ENCODE results near the gene OSBPL9. TPM values are rescaled to one million over a fixed set of nuclear protein-coding genes. Genes with fewer than 3 reads are reported as not detected.

OSBPL9 gene
- total and polyA plus RNA-seq, 2 donors (not counting 1 experiment from before 2014, with no cell fraction given): 23.1 to 59.6 TPM

DNA sequence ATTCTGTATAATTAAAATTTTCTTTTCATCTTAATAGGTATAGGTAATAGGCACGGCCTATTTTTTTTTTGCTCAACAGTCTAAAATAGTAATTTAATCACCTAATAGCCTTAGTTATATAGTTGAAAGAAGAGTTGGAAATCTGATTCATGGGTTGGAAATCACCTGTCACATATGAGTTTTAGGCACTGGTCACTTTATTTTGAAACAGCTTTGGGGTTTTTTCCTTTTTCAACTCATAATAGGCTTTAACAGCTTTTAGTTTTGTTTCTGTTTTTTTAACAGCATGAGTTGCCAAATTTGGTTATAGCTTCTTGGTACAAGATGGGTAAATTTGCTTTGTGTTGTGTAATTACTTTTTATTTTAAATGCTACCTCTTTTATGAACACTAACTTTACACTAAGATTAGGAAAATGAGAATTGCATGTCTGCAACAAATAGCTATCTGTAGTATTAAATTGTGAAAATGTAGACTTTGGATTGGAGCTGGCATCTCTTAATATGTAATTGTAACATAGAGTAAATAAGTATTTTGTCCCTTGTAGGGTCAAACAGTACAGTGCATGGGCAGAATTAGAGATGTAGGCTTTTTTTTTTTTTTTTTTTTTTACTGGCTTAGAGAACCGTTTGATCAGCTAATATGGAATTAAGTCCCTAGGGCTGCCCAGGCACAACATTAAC, 109.8 kb downstream of the OSBPL9 start:
- ChIA-PET POLR2A (interaction anchor here (0.6 kb wide), 1 partner anchor 157 kb away, joined by 5 read pairs; no protein-coding TSS in a partner anchor), CTCF (interaction anchor here (0.5 to 1.1 kb wide), 3 partner anchors 12 to 117 kb away, joined by 3 to 5 read pairs (median 3); no protein-coding TSS in a partner anchor)
- Histone ChIP-seq H3K27ac (ENCODE audit: low read length in 2 of 2) (no peak overlapping the region), H3K36me3 (replicated peaks in 1 of 2; ENCODE audit: control extremely low read depth in 1 of 2, control insufficient read depth in 1 of 2, extremely low read depth in 1 of 2, insufficient read depth in 2 of 2, low read length in 1 of 2) (no peaks in the 10 kb centered on the region), H3K27me3 (replicated peaks in 1 of 4; ENCODE audit: control extremely low read depth in 1 of 4, control insufficient read depth in 3 of 4, insufficient read depth in 4 of 4, low read length in 3 of 4) (no peaks in the 10 kb centered on the region), H3K79me2 (ENCODE audit: control insufficient read depth, insufficient read depth, low read length) (peaks cover 69% of the 10 kb centered on the region), H3K9me3 (ENCODE audit: control extremely low read depth in 1 of 3, control insufficient read depth in 2 of 3, insufficient read depth in 1 of 3, low read length in 2 of 3) (no peaks in the 10 kb centered on the region), H4K20me1 (ENCODE audit: control insufficient read depth, insufficient read depth, low read length, poor library complexity, severe bottlenecking) (no peaks in the 10 kb centered on the region), H3K9ac (ENCODE audit: low read length) (no peak overlapping the region), H3K4me2 (replicated peaks; ENCODE audit: low read depth, low read length, poor library complexity, severe bottlenecking) (no peak overlapping the region), H3K4me1 (ENCODE audit: control insufficient read depth in 2 of 2, insufficient read depth in 2 of 2, low read length in 2 of 2) (peaks cover 13 to 20% of the 10 kb centered on the region in 2 donors), H2AFZ (ENCODE audit: insufficient read depth, low read depth, low read length, poor library complexity, severe bottlenecking) (no peak overlapping the region), H3K4me3 (ENCODE audit: control extremely low read depth in 1 of 5, extremely low read depth in 1 of 5, insufficient read depth in 1 of 5, low read depth in 2 of 5, low read length in 4 of 5) (no peak overlapping the region)
- Mint-ChIP-seq H3K4me3 (no peak overlapping the region), H3K9me3 (ENCODE audit: insufficient read depth) (no peaks in the 10 kb centered on the region), H3K27ac (no peak overlapping the region), H3K4me1 (peaks cover 27% of the 10 kb centered on the region), H3K27me3 (no peaks in the 10 kb centered on the region)
- WGBS (ENCODE audit: insufficient coverage): no CpG with 5 or more reads among the region's 2 CpGs
- DNase-seq: no peak
- intact Hi-C loops (cut with micrococcal nuclease): no loop called here
- ATAC-seq (ENCODE audit: low read depth): no peak
- TF ChIP-seq EZH2 (IDR thresholded peaks at IDR 0.05; ENCODE audit: borderline replicate concordance, insufficient read depth, low read depth, low read length, poor library complexity, severe bottlenecking): no peak
- TF ChIP-seq, protein P1, sequence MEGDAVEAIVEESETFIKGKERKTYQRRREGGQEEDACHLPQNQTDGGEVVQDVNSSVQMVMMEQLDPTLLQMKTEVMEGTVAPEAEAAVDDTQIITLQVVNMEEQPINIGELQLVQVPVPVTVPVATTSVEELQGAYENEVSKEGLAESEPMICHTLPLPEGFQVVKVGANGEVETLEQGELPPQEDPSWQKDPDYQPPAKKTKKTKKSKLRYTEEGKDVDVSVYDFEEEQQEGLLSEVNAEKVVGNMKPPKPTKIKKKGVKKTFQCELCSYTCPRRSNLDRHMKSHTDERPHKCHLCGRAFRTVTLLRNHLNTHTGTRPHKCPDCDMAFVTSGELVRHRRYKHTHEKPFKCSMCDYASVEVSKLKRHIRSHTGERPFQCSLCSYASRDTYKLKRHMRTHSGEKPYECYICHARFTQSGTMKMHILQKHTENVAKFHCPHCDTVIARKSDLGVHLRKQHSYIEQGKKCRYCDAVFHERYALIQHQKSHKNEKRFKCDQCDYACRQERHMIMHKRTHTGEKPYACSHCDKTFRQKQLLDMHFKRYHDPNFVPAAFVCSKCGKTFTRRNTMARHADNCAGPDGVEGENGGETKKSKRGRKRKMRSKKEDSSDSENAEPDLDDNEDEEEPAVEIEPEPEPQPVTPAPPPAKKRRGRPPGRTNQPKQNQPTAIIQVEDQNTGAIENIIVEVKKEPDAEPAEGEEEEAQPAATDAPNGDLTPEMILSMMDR (IDR thresholded peaks at IDR 0.05): no peak

DNA sequence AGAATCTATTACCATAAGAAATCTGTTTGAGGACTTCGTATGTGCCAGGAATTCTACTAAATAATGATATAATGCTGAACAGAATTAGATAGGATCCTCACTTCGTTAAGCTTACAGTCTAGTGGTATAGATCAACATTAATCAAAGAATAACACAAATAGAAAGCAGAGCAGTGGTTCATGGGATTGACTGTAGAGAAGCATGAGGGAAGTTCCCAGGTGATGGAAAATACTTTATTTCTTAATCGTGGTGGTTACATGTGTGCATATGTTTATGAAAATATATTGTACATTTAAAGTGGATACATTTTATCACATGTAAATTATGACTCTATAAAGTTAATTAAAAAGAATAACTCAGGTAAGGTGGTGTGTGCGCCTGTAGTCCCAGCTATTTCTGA, 110.5 kb downstream of the OSBPL9 start:
- no peak overlapping the region for H3K4me3 ChIP-seq (ENCODE audit: control extremely low read depth in 1 of 5, extremely low read depth in 1 of 5, insufficient read depth in 1 of 5, low read depth in 2 of 5, low read length in 4 of 5)
- no CpG with 5 or more reads among the region's 4 CpGs for WGBS (ENCODE audit: insufficient coverage)

More for the DNA sequence above, 110.5 kb downstream of the OSBPL9 start:
- Histone ChIP-seq H3K4me2 (replicated peaks; ENCODE audit: low read depth, low read length, poor library complexity, severe bottlenecking) (no peak overlapping the region), H2AFZ (ENCODE audit: insufficient read depth, low read depth, low read length, poor library complexity, severe bottlenecking) (no peak overlapping the region), H3K36me3 (replicated peaks in 1 of 2; ENCODE audit: control extremely low read depth in 1 of 2, control insufficient read depth in 1 of 2, extremely low read depth in 1 of 2, insufficient read depth in 2 of 2, low read length in 1 of 2) (no peaks in the 10 kb centered on the region), H3K27ac (ENCODE audit: low read length in 2 of 2) (no peak overlapping the region), H3K4me1 (ENCODE audit: control insufficient read depth in 2 of 2, insufficient read depth in 2 of 2, low read length in 2 of 2) (peaks cover 13 to 20% of the 10 kb centered on the region in 2 donors), H4K20me1 (ENCODE audit: control insufficient read depth, insufficient read depth, low read length, poor library complexity, severe bottlenecking) (no peaks in the 10 kb centered on the region), H3K9me3 (ENCODE audit: control extremely low read depth in 1 of 3, control insufficient read depth in 2 of 3, insufficient read depth in 1 of 3, low read length in 2 of 3) (no peaks in the 10 kb centered on the region), H3K79me2 (ENCODE audit: control insufficient read depth, insufficient read depth, low read length) (peaks cover 74% of the 10 kb centered on the region), H3K27me3 (replicated peaks in 1 of 4; ENCODE audit: control extremely low read depth in 1 of 4, control insufficient read depth in 3 of 4, insufficient read depth in 4 of 4, low read length in 3 of 4) (no peaks in the 10 kb centered on the region), H3K9ac (ENCODE audit: low read length) (no peak overlapping the region)
- H3K27me3 Mint-ChIP-seq: no peaks in the 10 kb centered on the region
- ChIA-PET CTCF (interaction anchor here (1.0 to 1.1 kb wide), 2 partner anchors 11 to 41 kb away, joined by 3 to 5 read pairs; no protein-coding TSS in a partner anchor), POLR2A (interaction anchor here (0.6 kb wide), 1 partner anchor 157 kb away, joined by 5 read pairs; no protein-coding TSS in a partner anchor)
- ATAC-seq (ENCODE audit: low read depth) (no peak), DNase-seq (no peak)
- H3K4me1 Mint-ChIP-seq: peaks cover 29% of the 10 kb centered on the region
- TF ChIP-seq, protein P1 (IDR thresholded peaks at IDR 0.05): no peak
- TF ChIP-seq EZH2 (IDR thresholded peaks at IDR 0.05; ENCODE audit: borderline replicate concordance, insufficient read depth, low read depth, low read length, poor library complexity, severe bottlenecking): no peak
- H3K9me3 Mint-ChIP-seq (ENCODE audit: insufficient read depth): no peaks in the 10 kb centered on the region
- no peak overlapping the region for H3K4me3 Mint-ChIP-seq
- H3K27ac Mint-ChIP-seq: no peak overlapping the region
- intact Hi-C loops (cut with micrococcal nuclease): no loop called here

Measured in B cell (primary cell).